Sciatic nerve (tissue), 1 donor: ENCODE results near the gene GPX8. TPM values are rescaled to one million over a fixed set of nuclear protein-coding genes. Genes with fewer than 3 reads are reported as not detected.

ENCODE experiments used
- microRNA-seq: library from miRNA; unstranded; fragments of <30 nt; microRNA quantifications from one replicate; pipeline ENCODE4 v1.2.0, GENCODE V29; 2020
- total RNA-seq: library from RNA; stranded (reverse); fragmentation: NEBNext Ultra II Directional; extraction: Animal tissue kit (Norgen Biotek cat#: 25700); gene quantifications from one replicate; pipeline ENCODE4 v1.2.1, GENCODE V29; 2021
- donor health status: DM: no; HTN: no; CAD: no.

Gene GPX8
- total RNA-seq, 1 donor from 2014 or later = 34.9 TPM

Small RNA genes lying within 50 kb of the gene (microRNA-seq; reads per million reads assigned to microRNA genes)
- gene MIR449A (50.3 reads per million, percentile 48 among the genes with 10 or more reads in this experiment), gene MIR449B (1.4 reads per million), gene MIR449C (not detected)

Other genes starting within 250 kb of the GPX8 start
- 0.49 TPM for gene ESM1, start 174.6 kb upstream of the GPX8 start, total RNA-seq
- 0.62 TPM for gene GZMK, start 135.9 kb upstream of the GPX8 start, total RNA-seq
- gene GZMA, start 57.5 kb upstream of the GPX8 start, total RNA-seq = 5.3 TPM
- not detected for gene CDC20B, start 13.0 kb downstream of the GPX8 start, total RNA-seq
- not detected for gene MCIDAS, start 67.1 kb downstream of the GPX8 start, total RNA-seq
- 0.22 TPM for gene CCNO, start 73.4 kb downstream of the GPX8 start, total RNA-seq
- 24.8 TPM for gene DHX29, start 147.5 kb downstream of the GPX8 start, total RNA-seq
- gene MTREX, start 147.8 kb downstream of the GPX8 start, total RNA-seq = 69.0 TPM